HepG2 (cell line): ENCODE data around the gene CDK5R1. TPM values are rescaled to one million over a fixed set of nuclear protein-coding genes. Genes with fewer than 3 reads are reported as not detected.

Experiments used
- ATAC-seq: fragments of 200-7000 bp; cut with Tn5 transposase; 3 replicates; pipeline ENCODE4 v1.9.1; 2020; ENCODE audit warnings: mild to moderate bottlenecking, moderate library complexity
- BruUV-seq: library from RNA; stranded (reverse); fragments of 400-500 nt; replicated peaks from 2 replicates; lab custom pipeline; 2021; lab: Mats Ljungman, UMichigan
- CTCF ChIA-PET: fragments of 300-600 bp; formaldehyde crosslinking; extraction: SDS; loops from one replicate; lab custom pipeline; 2021; ENCODE audit warnings: low total read pairs, inconsistent platforms, low intra/inter-chr PET ratio; lab: Yijun Ruan, JAX
- POLR2A ChIA-PET: fragments of 350-600 bp; sonication (Branson Sonifier 250); formaldehyde crosslinking; loops from one replicate; lab custom pipeline; 2020; ENCODE audit warnings: antibody characterized with exemption, inconsistent platforms; lab: Yijun Ruan, JAX
- DNase-seq: peaks from one replicate; pipeline ENCODE4 v3.0.0-alpha.2; 2015; ENCODE audit warnings: low spot score
- FAIRE-seq: peaks from 3 replicates; lab custom pipeline; 2011; peaks lifted over from hg19 to GRCh38; lab: Jason Lieb, UNC
- H2AFZ ChIP-seq: one replicate; pipeline ENCODE4 v1.6.1; 2011; ENCODE audit warnings: low read length, inconsistent platforms
- H3K27ac ChIP-seq: fragments of 300-600 bp; 3 replicates; pipeline ENCODE4 v1.8.0; 2011; ENCODE audit warnings: mixed run types, mild to moderate bottlenecking, mixed read lengths, low read length, inconsistent platforms; ENCODE audit not compliant: insufficient read depth; ENCODE audit errors: extremely low read length
- H3K27me3 ChIP-seq, 2 experiments: fragments of 200-600 bp in 1 of 2; 2 replicates in 1 of 2; 3 replicates in 1 of 2; pipeline versions ENCODE4 v1.6.0 to v1.8.0; 2011; ENCODE audit warnings: low read length in 2 of 2, mild to moderate bottlenecking in 2 of 2, moderate library complexity in 2 of 2, inconsistent platforms in 1 of 2; ENCODE audit not compliant: insufficient read depth in 2 of 2, control insufficient read depth in 1 of 2
- H3K36me3 ChIP-seq, 2 experiments: fragments of 200-600 bp in 1 of 2; replicated peaks in 1 of 2; 2 replicates in 1 of 2; 3 replicates in 1 of 2; pipeline versions ENCODE4 v1.5.1 to v1.8.0; 2011; ENCODE audit warnings: low read length in 2 of 2, inconsistent platforms in 1 of 2; ENCODE audit not compliant: insufficient read depth in 2 of 2, control insufficient read depth in 1 of 2
- H3K4me1 ChIP-seq: 2 replicates; pipeline ENCODE4 v1.5.1; 2012; ENCODE audit warnings: low read length, inconsistent platforms; ENCODE audit not compliant: insufficient read depth
- H3K4me2 ChIP-seq: 2 replicates; pipeline ENCODE4 v1.6.0; 2011; ENCODE audit warnings: low read depth, low read length, inconsistent platforms
- H3K4me3 ChIP-seq, 3 experiments: fragments of 200-600 bp in 1 of 3; sonication (generic), shearing (Covaris generic) in 1 of 3; replicated peaks in 1 of 3; 2 replicates each; pipeline ENCODE4 v1.5.1; 2011 to 2016; ENCODE audit warnings: low read length in 3 of 3, inconsistent platforms in 2 of 3, low read depth in 2 of 3, mild to moderate bottlenecking in 2 of 3, control low read depth in 1 of 3, mixed read lengths in 1 of 3; ENCODE audit not compliant: insufficient read depth in 1 of 3
- H3K79me2 ChIP-seq: one replicate; pipeline ENCODE4 v1.6.1; 2011; ENCODE audit warnings: low read length, inconsistent platforms; ENCODE audit not compliant: insufficient read depth
- H3K9ac ChIP-seq: 2 replicates; pipeline ENCODE4 v1.6.0; 2011; ENCODE audit warnings: mild to moderate bottlenecking, low read depth, low read length, inconsistent platforms; ENCODE audit not compliant: insufficient read depth
- H3K9me3 ChIP-seq: 2 replicates; pipeline ENCODE4 v1.5.1; 2012; ENCODE audit warnings: mild to moderate bottlenecking, low read length
- H4K20me1 ChIP-seq: 2 replicates; pipeline ENCODE4 v1.6.0; 2011; ENCODE audit warnings: inconsistent platforms, mild to moderate bottlenecking, low read length, moderate library complexity; ENCODE audit not compliant: insufficient read depth
- AGO2 ChIP-seq: fragments of 200-400 bp; formaldehyde crosslinking; optimal IDR thresholded peaks from 2 replicates; pipeline ENCODE3; 2017; ENCODE audit warnings: mild to moderate bottlenecking, low read depth, low read length, moderate library complexity
- ATM ChIP-seq: fragments of 450-650 bp; IDR thresholded peaks from 2 replicates; pipeline ENCODE4 v1.7.1; 2017; ENCODE audit warnings: mild to moderate bottlenecking, borderline replicate concordance
- HNRNPH1 ChIP-seq: fragments of 200-400 bp; formaldehyde crosslinking; optimal IDR thresholded peaks from 2 replicates; pipeline ENCODE3; 2017; ENCODE audit warnings: mild to moderate bottlenecking, low read depth, low read length
- HNRNPLL ChIP-seq: fragments of 200-400 bp; formaldehyde crosslinking; IDR thresholded peaks from 2 replicates; pipeline ENCODE4 v1.6.1; 2017; ENCODE audit warnings: mild to moderate bottlenecking, low read depth, low read length; ENCODE audit not compliant: poor library complexity, severe bottlenecking
- NCOA1 ChIP-seq: sonication (generic); formaldehyde crosslinking; IDR thresholded peaks from 2 replicates; pipeline ENCODE4 v1.9.0; 2021; ENCODE audit warnings: missing genetic modification reagents
- SNRNP70 ChIP-seq: fragments of 200-400 bp; formaldehyde crosslinking; IDR thresholded peaks from 2 replicates; pipeline ENCODE4 v1.6.1; 2017; ENCODE audit warnings: mild to moderate bottlenecking, low read depth, low read length, moderate library complexity
- SRSF1 ChIP-seq: fragments of 200-400 bp; formaldehyde crosslinking; optimal IDR thresholded peaks from 2 replicates; pipeline ENCODE3; 2017; ENCODE audit warnings: mild to moderate bottlenecking, low read depth, low read length, moderate library complexity
- ZNF180 ChIP-seq: sonication (generic); formaldehyde crosslinking; IDR thresholded peaks from 2 replicates; pipeline ENCODE4 v1.4.0; 2020; ENCODE audit warnings: low read depth, missing genetic modification reagents, borderline replicate concordance
- ZNF329 ChIP-seq: sonication (generic); formaldehyde crosslinking; IDR thresholded peaks from 2 replicates; pipeline ENCODE4 v1.9.0; 2021; ENCODE audit warnings: low read depth, mild to moderate bottlenecking, missing genetic modification reagents
- ZNF33A ChIP-seq: sonication (generic); formaldehyde crosslinking; IDR thresholded peaks from 2 replicates; pipeline ENCODE4 v1.5.1; 2020; ENCODE audit warnings: missing genetic modification reagents, mild to moderate bottlenecking, moderate library complexity, borderline replicate concordance
- ZNF768 ChIP-seq: sonication (generic); formaldehyde crosslinking; IDR thresholded peaks from 2 replicates; pipeline ENCODE4 v1.4.0; 2020; ENCODE audit warnings: missing genetic modification reagents
- ZNF850 ChIP-seq: sonication (generic); formaldehyde crosslinking; conservative IDR thresholded peaks from 2 replicates; pipeline ENCODE4 v1.9.0; 2021; ENCODE audit warnings: mild to moderate bottlenecking, missing genetic modification reagents
- WGBS: methylation state at CpG from one replicate; pipeline ENCODE4 v1.1.6; 2017; ENCODE audit warnings: low lambda C conversion rate; 5-methylcytosine and 5-hydroxymethylcytosine counted together
- in situ Hi-C: cut with HindIII; loops from 2 replicates; pipeline ENCODE4 v1.10.0; 2017; ENCODE audit warnings: low pct_unique_long_range_greater_than_20kb; ENCODE audit not compliant: extremely low pct_ligation_motif_present
- intact Hi-C: fragments of 100-400 bp; cut with micrococcal nuclease; formaldehyde crosslinking; loops from one replicate; pipeline ENCODE4 v1.10.0; 2022; ENCODE audit not compliant: unreplicated experiment
- polyA plus RNA-seq, 8 experiments: library from polyadenylated mRNA; depleted of rRNA in 3 of 8; stranded (reverse) in 7 of 8; unstranded in 1 of 8; fragments of >200 nt; fragmentation: Illumina TruSeq in 4 of 8; extraction: Trizol in 4 of 8; gene quantifications; 2 replicates each; pipeline versions ENCODE4 v1.2.1 to v1.2.3, GENCODE V29; 2011 to 2016; ENCODE audit warnings: low read depth in 4 of 8, missing spikeins in 1 of 8, mixed read lengths in 1 of 8; ENCODE audit not compliant: insufficient read depth in 1 of 8
- total RNA-seq, 5 experiments: library from RNA; depleted of rRNA; stranded (reverse); fragments of >200 nt; fragmentation: Illumina TruSeq; extraction: Trizol; gene quantifications; 2 replicates each; pipeline ENCODE4 v1.2.3, GENCODE V29; 2016; ENCODE audit warnings: low read depth in 1 of 5
- TF ChIP-seq, protein P1 (sequence below): sonication (generic); formaldehyde crosslinking; IDR thresholded peaks from 2 replicates; pipeline ENCODE4 v1.5.1; 2020; ENCODE audit warnings: missing genetic modification reagents, mild to moderate bottlenecking, borderline replicate concordance
- TF ChIP-seq, protein P2 (sequence below): sonication (generic); formaldehyde crosslinking; IDR thresholded peaks from 2 replicates; pipeline ENCODE4 v1.4.0; 2020; ENCODE audit warnings: missing genetic modification reagents

Gene CDK5R1
- total and polyA plus RNA-seq, 2 of the 13 experiments (the other 11 are each of a cell fraction or from before 2014, with no cell fraction given) = 1.1 to 3.9 TPM

DNA sequence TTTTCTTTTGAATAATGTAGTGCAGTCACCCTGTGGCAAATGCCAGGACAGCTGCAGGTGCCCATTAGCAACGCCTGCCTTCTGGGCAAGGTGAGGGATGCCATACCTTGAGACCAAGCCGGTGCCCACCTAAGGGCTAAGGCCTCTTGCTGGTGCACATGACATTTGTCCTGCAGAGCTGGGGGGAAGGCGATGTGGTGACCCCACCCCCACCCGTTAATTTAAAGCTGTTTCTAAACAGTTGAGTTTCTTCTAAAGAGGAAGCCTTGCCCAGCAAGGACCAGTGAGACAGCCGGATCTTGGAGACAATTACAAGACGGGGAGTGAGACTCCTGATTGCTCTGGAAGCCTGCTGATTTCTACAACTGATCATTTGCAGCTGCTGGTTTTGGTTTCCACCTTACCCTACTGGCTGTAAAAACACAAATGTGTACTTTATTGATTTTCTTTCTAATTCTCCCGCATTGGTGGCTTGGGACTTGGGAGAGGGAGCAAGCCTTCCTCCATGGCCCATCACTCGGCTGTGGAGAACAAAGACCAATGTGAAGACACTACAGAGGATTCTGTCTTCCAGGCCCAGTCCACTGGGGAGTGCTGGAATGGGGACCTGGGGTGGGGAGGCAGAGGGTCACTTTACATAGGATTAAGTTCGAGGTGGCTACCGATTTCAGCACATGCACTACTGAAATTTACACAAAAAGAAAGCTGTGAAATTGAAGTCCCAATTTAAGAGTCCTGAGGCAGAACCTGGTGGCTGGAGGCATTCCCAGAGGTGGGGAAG lies 2.7 kb downstream of the CDK5R1 start (continued):
- TF ChIP-seq HNRNPH1 (no peak), SNRNP70 (no peak), ZNF850 (CRISPR knock-in tag) (no peak)

DNA sequence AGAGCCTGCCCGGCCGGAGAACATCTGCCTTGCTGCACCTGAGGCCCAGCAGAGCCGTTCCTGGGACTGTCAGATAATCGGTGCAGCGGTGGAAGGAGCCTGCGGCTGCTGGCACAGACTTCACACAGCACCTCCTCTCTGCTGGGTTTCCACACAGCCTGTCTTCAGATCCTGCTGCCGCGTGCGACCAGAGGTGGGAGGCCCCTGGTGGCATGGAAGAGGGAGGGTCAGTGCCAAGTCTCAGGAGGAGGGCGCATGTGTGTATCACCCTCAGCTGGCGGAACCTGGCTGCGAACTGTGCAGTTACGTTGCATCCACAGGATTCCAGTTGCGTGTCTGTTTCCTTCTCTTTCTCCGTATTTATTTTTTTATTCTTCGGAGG lies 3.3 kb downstream of the CDK5R1 start:
- FAIRE-seq (no peak), DNase-seq (no peak)
- H3K4me3 ChIP-seq = no peak overlapping the region
- peaks cover 34% of the 10 kb centered on the region for H3K4me1 ChIP-seq
- BruUV-seq = no TSS peak
- ChIA-PET POLR2A (no interaction called here), CTCF (no interaction called here)
- 90% methylated on average over 14 of the region's 16 CpGs for WGBS
- H3K9ac ChIP-seq = no peak overlapping the region
- in situ Hi-C loops = no loop called here
- no peak overlapping the region for H3K4me2 ChIP-seq
- no peak for TF ChIP-seq ATM
- TF ChIP-seq, protein P1, sequence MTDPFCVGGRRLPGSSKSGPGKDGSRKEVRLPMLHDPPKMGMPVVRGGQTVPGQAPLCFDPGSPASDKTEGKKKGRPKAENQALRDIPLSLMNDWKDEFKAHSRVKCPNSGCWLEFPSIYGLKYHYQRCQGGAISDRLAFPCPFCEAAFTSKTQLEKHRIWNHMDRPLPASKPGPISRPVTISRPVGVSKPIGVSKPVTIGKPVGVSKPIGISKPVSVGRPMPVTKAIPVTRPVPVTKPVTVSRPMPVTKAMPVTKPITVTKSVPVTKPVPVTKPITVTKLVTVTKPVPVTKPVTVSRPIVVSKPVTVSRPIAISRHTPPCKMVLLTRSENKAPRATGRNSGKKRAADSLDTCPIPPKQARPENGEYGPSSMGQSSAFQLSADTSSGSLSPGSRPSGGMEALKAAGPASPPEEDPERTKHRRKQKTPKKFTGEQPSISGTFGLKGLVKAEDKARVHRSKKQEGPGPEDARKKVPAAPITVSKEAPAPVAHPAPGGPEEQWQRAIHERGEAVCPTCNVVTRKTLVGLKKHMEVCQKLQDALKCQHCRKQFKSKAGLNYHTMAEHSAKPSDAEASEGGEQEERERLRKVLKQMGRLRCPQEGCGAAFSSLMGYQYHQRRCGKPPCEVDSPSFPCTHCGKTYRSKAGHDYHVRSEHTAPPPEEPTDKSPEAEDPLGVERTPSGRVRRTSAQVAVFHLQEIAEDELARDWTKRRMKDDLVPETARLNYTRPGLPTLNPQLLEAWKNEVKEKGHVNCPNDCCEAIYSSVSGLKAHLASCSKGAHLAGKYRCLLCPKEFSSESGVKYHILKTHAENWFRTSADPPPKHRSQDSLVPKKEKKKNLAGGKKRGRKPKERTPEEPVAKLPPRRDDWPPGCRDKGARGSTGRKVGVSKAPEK (CRISPR knock-in tag) = no peak
- no peak for TF ChIP-seq NCOA1 (CRISPR knock-in tag)
- TF ChIP-seq ZNF329 = no peak
- 0 out of 2 replicates have a peak, but pooled peaks have one; percentile 11 for TF ChIP-seq ZNF768
- TF ChIP-seq, protein P2, sequence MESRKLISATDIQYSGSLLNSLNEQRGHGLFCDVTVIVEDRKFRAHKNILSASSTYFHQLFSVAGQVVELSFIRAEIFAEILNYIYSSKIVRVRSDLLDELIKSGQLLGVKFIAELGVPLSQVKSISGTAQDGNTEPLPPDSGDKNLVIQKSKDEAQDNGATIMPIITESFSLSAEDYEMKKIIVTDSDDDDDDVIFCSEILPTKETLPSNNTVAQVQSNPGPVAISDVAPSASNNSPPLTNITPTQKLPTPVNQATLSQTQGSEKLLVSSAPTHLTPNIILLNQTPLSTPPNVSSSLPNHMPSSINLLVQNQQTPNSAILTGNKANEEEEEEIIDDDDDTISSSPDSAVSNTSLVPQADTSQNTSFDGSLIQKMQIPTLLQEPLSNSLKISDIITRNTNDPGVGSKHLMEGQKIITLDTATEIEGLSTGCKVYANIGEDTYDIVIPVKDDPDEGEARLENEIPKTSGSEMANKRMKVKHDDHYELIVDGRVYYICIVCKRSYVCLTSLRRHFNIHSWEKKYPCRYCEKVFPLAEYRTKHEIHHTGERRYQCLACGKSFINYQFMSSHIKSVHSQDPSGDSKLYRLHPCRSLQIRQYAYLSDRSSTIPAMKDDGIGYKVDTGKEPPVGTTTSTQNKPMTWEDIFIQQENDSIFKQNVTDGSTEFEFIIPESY (CRISPR knock-in tag) = peak; percentile 88
- TF ChIP-seq SRSF1 = no peak
- no peak for TF ChIP-seq HNRNPLL
- TF ChIP-seq AGO2 = peak; percentile 34
- no peak for TF ChIP-seq ZNF180 (CRISPR knock-in tag)
- no peak for TF ChIP-seq ZNF33A (CRISPR knock-in tag)
- TF ChIP-seq, all 625 proteins: peak for 3
- Histone ChIP-seq H3K9me3 (no peaks in the 10 kb centered on the region), H3K27ac (no peak overlapping the region), H4K20me1 (no peaks in the 10 kb centered on the region), H3K36me3 (peaks cover 2 to 4% of the 10 kb centered on the region in 2 experiments; a peak in 2 of 5 replicates), H3K79me2 (no peaks in the 10 kb centered on the region), H3K27me3 (no peaks in the 10 kb centered on the region), H2AFZ (no peak overlapping the region)
- intact Hi-C loops = no loop called here
- ATAC-seq = no peak
